Measurements from ENCODE around the gene RUNDC3A.

DNA sequence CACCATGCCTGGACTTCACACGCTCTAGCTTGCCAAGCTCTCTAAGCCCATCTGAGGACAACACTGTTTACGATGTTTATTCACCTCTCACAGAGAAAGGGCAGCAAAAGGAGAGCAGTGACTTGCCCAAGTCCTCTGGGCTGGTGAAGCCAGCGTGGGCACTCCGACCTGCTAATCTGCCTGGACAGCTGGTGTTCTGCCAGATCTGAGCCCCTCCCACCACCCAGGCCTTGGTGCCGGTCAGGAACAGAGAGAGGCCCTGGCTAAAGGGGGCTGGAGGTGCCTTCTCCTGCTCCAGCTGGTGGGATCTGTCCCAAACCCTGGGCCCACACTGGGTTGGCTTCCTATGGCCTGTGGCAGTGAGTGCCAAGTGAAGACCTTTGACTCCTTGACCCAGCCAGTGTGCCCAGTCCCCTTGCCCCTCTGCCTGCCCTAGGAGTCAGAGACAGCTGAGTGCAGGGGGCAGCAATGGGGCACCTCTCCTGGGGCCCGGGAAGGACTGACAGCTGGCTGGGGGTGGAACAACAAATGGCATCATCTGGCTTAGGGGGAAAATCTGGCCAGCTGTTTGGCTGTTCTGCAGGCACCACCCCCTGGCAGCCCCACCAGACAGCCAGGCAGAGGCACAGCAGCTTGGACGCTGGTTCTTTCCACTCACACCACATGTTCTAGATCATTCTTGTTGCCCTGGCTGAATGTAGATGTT is 38.7 kb upstream of the RUNDC3A start:
- TF ChIP-seq, protein P1, sequence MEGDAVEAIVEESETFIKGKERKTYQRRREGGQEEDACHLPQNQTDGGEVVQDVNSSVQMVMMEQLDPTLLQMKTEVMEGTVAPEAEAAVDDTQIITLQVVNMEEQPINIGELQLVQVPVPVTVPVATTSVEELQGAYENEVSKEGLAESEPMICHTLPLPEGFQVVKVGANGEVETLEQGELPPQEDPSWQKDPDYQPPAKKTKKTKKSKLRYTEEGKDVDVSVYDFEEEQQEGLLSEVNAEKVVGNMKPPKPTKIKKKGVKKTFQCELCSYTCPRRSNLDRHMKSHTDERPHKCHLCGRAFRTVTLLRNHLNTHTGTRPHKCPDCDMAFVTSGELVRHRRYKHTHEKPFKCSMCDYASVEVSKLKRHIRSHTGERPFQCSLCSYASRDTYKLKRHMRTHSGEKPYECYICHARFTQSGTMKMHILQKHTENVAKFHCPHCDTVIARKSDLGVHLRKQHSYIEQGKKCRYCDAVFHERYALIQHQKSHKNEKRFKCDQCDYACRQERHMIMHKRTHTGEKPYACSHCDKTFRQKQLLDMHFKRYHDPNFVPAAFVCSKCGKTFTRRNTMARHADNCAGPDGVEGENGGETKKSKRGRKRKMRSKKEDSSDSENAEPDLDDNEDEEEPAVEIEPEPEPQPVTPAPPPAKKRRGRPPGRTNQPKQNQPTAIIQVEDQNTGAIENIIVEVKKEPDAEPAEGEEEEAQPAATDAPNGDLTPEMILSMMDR (IDR thresholded peaks at IDR 0.05; ENCODE audit: low read length), result no peak
- TF ChIP-seq EZH2 (IDR thresholded peaks at IDR 0.05; ENCODE audit: borderline replicate concordance, low read length), result no peak

All from OCI-LY1 (cell line).